Measurements from ENCODE around the gene LTO1.

The LTO1 gene

DNA sequence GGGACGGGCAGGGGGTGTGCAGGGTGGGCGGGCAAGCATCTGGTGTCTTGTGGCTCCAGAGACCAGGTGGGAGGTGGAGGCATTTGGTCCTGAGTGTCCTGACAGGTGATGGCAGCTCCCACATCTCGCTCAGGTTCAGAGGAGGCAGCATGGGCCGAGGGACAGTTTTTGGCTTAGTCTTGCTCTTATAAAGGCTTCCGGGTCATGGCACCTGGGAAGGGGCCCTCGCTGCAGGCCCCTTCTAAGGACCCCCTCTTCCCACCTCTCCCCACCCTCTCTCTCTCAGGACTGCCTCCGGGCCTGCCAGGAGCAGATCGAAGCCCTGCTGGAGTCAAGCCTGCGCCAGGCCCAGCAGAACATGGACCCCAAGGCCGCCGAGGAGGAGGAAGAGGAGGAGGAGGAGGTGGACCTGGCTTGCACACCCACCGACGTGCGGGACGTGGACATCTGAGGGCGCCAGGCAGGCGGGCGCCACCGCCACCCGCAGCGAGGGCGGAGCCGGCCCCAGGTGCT, 24.3 kb downstream of the LTO1 start:
- TF ChIP-seq, protein P1, sequence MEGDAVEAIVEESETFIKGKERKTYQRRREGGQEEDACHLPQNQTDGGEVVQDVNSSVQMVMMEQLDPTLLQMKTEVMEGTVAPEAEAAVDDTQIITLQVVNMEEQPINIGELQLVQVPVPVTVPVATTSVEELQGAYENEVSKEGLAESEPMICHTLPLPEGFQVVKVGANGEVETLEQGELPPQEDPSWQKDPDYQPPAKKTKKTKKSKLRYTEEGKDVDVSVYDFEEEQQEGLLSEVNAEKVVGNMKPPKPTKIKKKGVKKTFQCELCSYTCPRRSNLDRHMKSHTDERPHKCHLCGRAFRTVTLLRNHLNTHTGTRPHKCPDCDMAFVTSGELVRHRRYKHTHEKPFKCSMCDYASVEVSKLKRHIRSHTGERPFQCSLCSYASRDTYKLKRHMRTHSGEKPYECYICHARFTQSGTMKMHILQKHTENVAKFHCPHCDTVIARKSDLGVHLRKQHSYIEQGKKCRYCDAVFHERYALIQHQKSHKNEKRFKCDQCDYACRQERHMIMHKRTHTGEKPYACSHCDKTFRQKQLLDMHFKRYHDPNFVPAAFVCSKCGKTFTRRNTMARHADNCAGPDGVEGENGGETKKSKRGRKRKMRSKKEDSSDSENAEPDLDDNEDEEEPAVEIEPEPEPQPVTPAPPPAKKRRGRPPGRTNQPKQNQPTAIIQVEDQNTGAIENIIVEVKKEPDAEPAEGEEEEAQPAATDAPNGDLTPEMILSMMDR (IDR thresholded peaks at IDR 0.05), result no peak
- no peak for TF ChIP-seq ZFX (IDR thresholded peaks at IDR 0.05; ENCODE audit: borderline replicate concordance)
- H3K27ac ChIP-seq, result peak overlapping the region; percentile 100

DNA sequence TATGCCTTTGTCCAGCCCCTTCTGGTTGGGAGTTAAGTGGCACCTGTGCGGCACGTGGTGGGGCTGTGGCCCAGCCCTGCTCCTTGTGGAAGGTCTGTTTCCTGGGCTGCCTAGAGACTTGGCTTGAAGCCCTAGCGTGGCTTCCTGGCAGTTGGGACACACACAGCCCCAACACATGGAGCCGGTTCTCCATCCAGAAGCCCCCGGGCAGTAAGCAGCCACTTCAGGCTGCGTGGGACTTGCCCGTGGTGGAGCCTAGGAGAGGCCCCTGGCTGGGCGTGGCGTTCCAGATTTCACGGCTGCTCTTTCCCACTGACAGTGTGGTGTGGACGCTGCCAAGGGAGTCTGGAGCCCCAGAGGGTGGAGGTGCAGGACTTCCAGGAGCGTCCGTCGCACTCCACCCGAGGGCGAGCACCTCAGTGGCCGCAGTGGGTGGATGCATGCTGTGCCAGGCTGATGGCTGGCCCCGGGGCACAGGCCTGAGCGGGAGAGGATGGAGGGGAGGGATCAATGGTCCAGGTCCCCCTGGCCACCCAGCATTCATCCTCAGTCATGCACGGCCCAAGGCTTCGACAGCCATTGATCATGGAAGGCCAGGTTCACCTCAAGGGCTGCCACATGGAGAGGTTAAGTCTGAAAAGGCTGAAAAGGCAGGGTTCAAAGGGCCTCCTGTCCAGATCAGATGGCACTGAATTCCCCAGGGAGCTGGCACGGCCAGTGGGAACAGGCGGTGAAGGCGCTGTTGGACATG, 24.9 kb downstream of the LTO1 start:
- TF ChIP-seq, protein P1 (IDR thresholded peaks at IDR 0.05), result no peak
- no peak for TF ChIP-seq ZFX (IDR thresholded peaks at IDR 0.05; ENCODE audit: borderline replicate concordance)
- peak overlapping the region; percentile 100 for H3K27ac ChIP-seq

DNA sequence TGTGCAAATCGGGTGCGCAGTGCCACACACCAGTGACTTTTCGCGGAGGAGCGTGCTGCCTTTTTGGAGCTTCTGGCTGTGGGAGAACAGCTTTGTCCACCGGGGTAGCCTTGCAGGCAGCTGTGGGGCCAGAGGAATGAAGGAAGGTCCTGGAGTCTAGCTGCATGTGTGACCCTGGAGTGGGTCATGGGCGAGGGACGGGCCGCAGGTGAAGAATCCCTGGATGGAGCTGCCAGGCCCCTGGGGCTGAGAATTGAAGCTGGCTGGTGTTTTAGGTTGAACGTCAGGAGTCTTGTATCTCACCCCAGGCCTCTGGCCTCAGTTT, 25.6 kb downstream of the LTO1 start:
- peak overlapping the region; percentile 100 for H3K27ac ChIP-seq
- TF ChIP-seq, protein P1 (IDR thresholded peaks at IDR 0.05), result no peak
- TF ChIP-seq ZFX (IDR thresholded peaks at IDR 0.05; ENCODE audit: borderline replicate concordance), result no peak

DNA sequence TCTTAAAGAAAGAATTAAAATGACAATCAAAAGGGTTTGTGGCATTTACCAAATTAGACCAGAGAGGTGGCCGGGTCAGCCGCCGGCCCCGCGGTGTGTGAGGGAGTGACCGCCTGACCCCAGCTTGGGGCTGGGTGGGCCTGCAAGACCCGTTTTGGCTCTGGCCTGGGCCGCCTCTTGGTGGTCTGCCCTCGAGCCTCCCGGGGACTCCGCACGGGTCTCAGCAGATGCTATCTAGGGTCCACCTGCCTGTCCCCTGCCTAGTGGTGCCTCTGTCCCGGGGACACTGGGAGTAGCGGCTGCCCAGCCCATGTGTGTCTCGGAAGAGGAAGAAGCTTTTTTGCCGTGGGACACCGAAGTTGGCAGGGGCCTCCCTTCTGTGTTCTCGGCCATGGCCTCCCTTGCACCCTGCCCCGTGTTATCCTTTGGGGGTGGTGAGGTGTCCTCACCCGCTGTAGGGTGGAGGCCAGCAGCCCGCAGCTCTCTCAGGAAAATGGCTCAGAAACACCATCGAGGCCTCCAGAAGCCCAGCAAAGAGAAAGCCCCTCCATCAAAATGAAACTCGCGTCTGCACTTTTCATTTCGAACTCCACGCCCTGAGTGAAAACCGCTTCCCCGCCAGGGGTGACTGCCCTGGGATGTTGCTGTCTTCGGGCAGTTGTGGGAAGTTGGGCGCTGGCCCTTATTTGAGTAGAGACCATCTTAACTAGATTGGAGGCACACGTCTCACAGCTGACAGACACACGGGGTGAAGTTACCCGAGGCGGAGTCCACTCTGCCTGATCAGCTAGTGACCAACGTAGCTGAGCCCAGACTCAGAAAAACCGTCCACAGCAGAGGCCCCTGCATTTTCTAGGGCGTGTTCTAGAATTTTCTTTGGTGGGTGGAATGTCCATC, 26.2 kb downstream of the LTO1 start:
- peak overlapping the region; percentile 100 for H3K27ac ChIP-seq
- TF ChIP-seq, protein P1 (IDR thresholded peaks at IDR 0.05), result no peak
- no peak for TF ChIP-seq ZFX (IDR thresholded peaks at IDR 0.05; ENCODE audit: borderline replicate concordance)

DNA sequence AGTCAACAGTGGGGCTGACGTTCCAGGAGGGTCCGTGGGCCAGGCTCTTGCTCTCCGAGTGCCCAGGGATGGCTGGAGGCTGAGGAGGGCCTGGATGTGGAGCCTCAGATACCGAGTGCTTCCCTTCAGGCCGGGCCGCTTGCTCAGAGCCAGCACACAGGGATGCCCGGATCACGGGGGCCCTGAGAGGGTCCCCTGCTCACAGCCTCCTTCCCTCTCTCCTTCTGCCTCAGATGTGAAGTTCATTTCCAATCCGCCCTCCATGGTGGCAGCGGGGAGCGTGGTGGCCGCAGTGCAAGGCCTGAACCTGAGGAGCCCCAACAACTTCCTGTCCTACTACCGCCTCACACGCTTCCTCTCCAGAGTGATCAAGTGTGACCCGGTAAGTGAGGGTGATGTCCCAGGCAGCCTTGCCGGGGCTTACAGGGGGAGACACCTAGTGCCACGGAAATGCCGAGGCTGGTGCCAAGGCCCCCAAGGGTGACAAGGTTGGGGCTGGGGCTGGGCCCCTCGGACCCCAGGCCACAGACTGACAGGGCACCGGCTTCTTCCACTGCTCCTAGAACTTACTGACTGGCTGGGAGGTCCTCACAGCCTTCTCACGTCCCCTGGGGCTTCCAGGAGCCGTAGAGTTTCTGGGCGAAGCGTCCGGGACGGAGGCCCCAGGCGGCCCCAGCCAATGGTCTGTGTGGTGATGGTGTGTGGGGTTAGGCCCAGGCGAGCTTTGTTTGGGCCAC, 27.2 kb downstream of the LTO1 start:
- TF ChIP-seq, protein P1 (IDR thresholded peaks at IDR 0.05), result no peak
- no peak for TF ChIP-seq ZFX (IDR thresholded peaks at IDR 0.05; ENCODE audit: borderline replicate concordance)
- peak overlapping the region; percentile 100 for H3K27ac ChIP-seq

DNA sequence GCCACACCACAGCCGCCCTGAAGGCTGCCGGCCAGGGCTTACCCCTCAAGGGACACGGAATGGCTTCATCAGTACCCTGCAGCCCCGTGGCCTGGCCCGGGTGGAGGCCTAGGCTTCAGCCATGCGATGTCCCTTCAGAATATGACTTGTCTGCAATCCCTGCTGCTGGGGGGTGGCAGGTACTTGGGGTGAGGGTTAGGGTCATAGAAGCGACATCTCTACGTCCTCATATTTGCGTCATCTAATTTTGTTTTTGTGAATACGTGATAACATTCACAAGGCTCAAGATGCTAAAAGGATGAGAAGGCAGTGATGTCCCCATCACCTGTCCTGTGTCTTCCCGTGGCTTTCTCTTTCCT, 27.8 kb downstream of the LTO1 start:
- TF ChIP-seq ZFX (IDR thresholded peaks at IDR 0.05; ENCODE audit: borderline replicate concordance), result no peak
- TF ChIP-seq, protein P1 (IDR thresholded peaks at IDR 0.05), result no peak
- H3K27ac ChIP-seq, result peak overlapping the region; percentile 100
